ENCODE measurements around the gene ACTN4. TPM values are rescaled to one million over a fixed set of nuclear protein-coding genes. Genes with fewer than 3 reads are reported as not detected.
A peak's percentile ranks its signal among the peaks of the same experiment; 100 is the strongest.

ACTN4 gene
- total RNA-seq: 154 and 164 TPM in 2 replicates
- 59.2 TPM for total RNA-seq (2013)
- 80.5 and 108 TPM in 2 replicates for polyA plus RNA-seq
- 104 and 153 TPM in 2 replicates for polyA minus RNA-seq

GRCh38 chr19:38647368-38647965, at the start of gene ACTN4:
TSS of gene ACTN4 (plus strand) at chr19:38647649. CDS start at chr19:38647746, 97 bp downstream.
- under 1% methylated on average over 77 of the region's 77 CpGs for WGBS (ENCODE audit: insufficient coverage)

More at GRCh38 chr19:38647368-38647965, at the start of gene ACTN4:
- Mint-ChIP-seq H3K27ac (peak within 1 kb of the TSS; percentile 93), H3K4me1 (peaks cover 37% of the 10 kb centered on the region), H3K9me3 (ENCODE audit: insufficient read depth) (no peaks in the 10 kb centered on the region), H3K4me3 (peak within 1 kb of the TSS; percentile 90), H3K27me3 (no peaks in the 10 kb centered on the region)
- ChIA-PET CTCF (interaction anchor here (0.7 to 2.2 kb wide), 13 partner anchors 9 to 283 kb away, joined by 3 to 15 read pairs (median 5); partner anchors contain the start of genes EIF3K, FAM98C, MRPS12 and PSMD8), POLR2A (interaction anchor here (0.6 to 1.6 kb wide), 7 partner anchors 14 to 283 kb away, joined by 3 to 14 read pairs (median 4); partner anchors contain the start of genes EIF3K, MAP4K1, MRPS12 and SARS2)
- Histone ChIP-seq H3K27ac (ENCODE audit: low read length in 2 of 2) (peak within 1 kb of the TSS; percentile 40 to 68), H4K20me1 (ENCODE audit: control insufficient read depth, insufficient read depth, low read length, poor library complexity, severe bottlenecking) (peaks cover 41% of the 10 kb centered on the region), H3K36me3 (replicated peaks in 1 of 2; ENCODE audit: control extremely low read depth in 1 of 2, control insufficient read depth in 1 of 2, extremely low read depth in 1 of 2, insufficient read depth in 2 of 2, low read length in 1 of 2) (no peaks in the 10 kb centered on the region), H3K79me2 (ENCODE audit: control insufficient read depth, insufficient read depth, low read length) (peaks cover 50% of the 10 kb centered on the region), H3K9me3 (ENCODE audit: control extremely low read depth in 1 of 3, control insufficient read depth in 2 of 3, insufficient read depth in 1 of 3, low read length in 2 of 3) (no peaks in the 10 kb centered on the region), H3K27me3 (replicated peaks in 1 of 4; ENCODE audit: control extremely low read depth in 1 of 4, control insufficient read depth in 3 of 4, insufficient read depth in 4 of 4, low read length in 3 of 4) (no peaks in the 10 kb centered on the region), H3K4me3 (ENCODE audit: control extremely low read depth in 1 of 5, extremely low read depth in 1 of 5, insufficient read depth in 1 of 5, low read depth in 2 of 5, low read length in 4 of 5) (peak within 1 kb of the TSS; percentile 82 to 96 (median 91)), H3K4me2 (replicated peaks; ENCODE audit: low read depth, low read length, poor library complexity, severe bottlenecking) (peak within 1 kb of the TSS; percentile 83), H3K9ac (ENCODE audit: low read length) (peak within 1 kb of the TSS; percentile 86), H2AFZ (ENCODE audit: insufficient read depth, low read depth, low read length, poor library complexity, severe bottlenecking) (peak within 1 kb of the TSS; percentile 82), H3K4me1 (ENCODE audit: control insufficient read depth in 2 of 2, insufficient read depth in 2 of 2, low read length in 2 of 2) (peaks cover 21 to 31% of the 10 kb centered on the region in 2 donors)
- intact Hi-C loops (cut with micrococcal nuclease): loop anchor here (1.0 to 10.0 kb wide), 9 partner anchors 10 to 283 kb away; partner anchors contain the start of genes ECH1, MRPS12, NFKBIB and PSMD8
- peak; percentile 100 for DNase-seq
- TF ChIP-seq EZH2 (IDR thresholded peaks at IDR 0.05; ENCODE audit: borderline replicate concordance, insufficient read depth, low read depth, low read length, poor library complexity, severe bottlenecking): no peak
- TF ChIP-seq, protein P1, sequence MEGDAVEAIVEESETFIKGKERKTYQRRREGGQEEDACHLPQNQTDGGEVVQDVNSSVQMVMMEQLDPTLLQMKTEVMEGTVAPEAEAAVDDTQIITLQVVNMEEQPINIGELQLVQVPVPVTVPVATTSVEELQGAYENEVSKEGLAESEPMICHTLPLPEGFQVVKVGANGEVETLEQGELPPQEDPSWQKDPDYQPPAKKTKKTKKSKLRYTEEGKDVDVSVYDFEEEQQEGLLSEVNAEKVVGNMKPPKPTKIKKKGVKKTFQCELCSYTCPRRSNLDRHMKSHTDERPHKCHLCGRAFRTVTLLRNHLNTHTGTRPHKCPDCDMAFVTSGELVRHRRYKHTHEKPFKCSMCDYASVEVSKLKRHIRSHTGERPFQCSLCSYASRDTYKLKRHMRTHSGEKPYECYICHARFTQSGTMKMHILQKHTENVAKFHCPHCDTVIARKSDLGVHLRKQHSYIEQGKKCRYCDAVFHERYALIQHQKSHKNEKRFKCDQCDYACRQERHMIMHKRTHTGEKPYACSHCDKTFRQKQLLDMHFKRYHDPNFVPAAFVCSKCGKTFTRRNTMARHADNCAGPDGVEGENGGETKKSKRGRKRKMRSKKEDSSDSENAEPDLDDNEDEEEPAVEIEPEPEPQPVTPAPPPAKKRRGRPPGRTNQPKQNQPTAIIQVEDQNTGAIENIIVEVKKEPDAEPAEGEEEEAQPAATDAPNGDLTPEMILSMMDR (IDR thresholded peaks at IDR 0.05): no peak
- peak; percentile 94 for ATAC-seq (ENCODE audit: low read depth)

Data from B cell (primary cell).